Putamen (tissue), 1 donor: ENCODE results near the gene CANT1.
"Not testable (repeated sequence)": the region's sequence is repeated elsewhere in the genome, so short reads cannot be mapped to it uniquely, and the experiment has no call there.

Source experiments
- DNase-seq: peaks from one replicate; pipeline ENCODE4 v3.0.0-alpha.2; 2016; ENCODE audit warnings: low spot score

CANT1 gene

DNA sequence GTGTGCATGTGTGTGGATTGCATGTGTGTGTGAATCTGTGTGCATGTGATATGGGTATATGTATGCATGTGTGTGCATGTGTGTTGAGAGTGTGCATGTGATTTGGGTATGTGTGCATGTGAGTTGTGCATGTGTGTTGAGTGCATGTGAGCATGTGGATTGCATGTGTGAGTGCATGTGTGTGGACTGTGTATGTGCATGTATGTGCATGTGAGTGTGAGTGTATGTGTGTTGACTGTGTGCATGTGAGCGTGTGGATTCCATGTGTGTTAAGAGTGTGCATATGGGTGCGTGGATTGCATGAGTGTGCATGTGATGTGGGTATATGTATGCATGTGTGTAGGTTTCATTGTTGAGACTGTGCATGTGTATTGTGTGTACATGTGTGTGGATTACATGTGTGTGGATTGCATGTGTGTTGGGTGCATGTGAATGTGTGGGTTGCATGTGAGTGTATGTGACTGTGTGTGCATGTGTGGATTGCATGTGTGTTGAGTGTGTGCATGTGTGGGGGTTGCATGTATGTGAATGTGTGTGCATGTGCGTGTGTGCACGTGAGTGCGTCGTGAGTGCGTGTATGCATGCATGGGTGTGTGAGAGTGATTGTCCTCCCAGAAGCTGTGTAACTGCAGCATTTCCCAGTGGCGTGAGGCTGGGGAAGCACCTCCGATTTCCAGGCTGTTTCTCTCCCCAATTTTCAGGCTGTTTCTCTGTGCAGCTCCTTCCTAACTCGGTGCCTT, 33.8 kb upstream of the CANT1 start:
- DNase-seq = no peak

DNA sequence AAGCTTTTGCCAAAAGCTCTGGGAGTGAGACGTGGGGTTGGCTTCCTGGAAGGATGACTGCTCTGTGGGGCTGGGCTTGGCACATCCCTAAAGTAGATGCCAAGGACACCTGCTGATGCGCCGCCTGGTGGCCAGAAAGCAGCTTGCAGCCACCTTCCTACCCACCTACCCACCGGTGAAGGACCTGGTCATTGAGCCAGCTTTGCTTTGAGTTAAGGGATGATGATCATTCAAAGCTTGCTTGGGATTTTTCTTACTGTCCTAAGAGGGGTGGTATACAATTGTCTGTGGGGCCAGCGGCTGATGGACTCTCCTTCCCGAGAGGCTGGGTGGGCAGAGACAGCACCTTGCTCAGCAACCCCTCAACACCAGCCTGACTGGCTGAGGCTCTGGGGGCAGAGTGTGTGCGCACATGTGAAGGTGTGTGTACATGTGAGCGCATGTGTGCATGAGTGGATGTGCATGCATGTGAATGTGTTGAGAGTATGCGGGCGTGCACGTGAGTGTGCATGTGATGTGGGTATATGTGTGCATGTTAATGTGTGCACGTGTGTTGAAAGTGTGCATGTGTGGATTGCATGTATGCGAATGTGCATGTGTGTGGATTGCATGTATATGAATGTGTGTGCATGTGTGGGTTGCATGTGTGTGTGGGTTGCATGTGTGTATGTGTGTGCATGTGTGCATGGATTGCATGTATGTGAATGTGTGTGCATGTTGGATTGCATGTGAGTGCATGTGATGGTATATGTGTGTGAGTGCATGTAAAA, 33.0 kb upstream of the CANT1 start:
- no peak for DNase-seq

DNA sequence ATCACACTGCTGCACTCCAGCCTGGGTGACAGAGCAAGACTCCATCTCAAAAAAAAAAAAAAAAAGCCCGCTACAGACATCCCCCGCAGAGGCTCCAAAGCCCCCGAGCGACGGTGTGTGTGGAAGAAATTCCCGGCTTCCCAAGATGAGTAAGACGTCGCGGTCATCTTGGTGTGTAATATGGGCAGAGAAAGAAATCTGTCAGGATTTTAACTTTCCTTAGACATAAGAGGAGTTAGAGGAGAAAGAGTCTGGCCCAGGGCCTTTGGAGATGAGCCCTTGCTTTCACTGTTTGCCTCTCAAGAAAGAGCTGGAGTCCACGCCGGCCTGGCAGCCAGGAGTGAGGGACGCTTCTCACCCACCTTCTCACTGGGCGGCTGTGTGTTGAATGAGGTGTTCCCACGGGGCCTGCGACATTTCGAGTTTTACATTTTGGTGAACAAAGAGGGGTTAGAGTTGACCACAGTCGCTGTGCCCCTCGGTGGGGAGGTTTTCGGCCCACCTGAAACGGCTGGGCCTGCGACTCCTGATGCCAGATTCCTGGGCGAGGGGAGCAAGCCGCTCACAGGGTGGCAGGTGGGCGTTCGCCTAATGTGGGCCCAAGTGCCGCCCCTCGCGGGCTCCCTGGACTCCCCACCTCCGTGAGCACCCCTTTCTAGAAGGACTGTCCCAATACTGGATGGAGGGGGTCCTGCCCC, 32.3 kb upstream of the CANT1 start:
- no peak for DNase-seq

DNA sequence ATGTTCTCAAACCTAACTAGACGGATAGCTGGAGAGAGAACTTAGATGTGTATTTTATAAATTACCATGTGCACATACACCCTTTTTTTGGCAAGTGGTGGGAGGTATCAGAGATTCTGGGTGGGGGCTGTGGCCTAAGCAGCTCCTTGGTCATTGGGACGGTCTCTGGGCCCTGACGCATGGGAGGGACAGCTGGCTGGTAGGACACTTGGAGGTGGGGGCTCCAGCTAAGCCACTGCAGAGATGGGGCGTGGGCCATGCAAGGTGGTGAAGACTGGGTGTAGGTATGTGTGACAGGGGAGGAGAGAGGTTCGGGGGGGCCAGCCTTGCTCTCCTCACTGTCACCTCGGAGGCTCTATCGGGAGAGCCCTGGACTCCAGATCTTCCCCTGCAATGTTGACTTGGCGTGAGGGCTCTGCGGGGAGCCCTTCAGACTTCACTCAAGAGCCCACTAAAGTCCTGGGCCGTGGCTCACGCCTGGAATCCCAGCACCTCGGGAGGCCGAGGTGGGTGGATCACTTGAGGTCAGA, 31.5 kb upstream of the CANT1 start:
- DNase-seq = no peak

DNA sequence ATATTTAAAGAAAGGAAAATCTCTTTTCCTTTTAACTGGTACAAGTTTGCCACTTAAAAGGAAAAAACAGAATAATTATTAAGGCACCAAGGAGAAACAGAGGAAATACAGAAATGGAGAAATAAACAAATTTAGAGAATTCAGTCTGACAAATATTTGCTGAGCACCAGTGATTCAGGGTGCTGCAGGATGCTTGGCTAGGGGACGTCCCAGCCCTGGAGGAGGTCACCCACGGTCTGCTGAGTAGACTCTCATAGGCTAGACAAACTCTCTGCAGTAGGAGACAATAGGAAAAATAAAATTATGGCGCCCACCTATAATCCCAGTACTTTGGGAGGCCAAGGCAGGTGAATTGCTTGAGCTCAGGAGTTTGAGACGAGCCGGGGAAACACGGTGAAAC, 30.3 kb upstream of the CANT1 start:
- no peak for DNase-seq

DNA sequence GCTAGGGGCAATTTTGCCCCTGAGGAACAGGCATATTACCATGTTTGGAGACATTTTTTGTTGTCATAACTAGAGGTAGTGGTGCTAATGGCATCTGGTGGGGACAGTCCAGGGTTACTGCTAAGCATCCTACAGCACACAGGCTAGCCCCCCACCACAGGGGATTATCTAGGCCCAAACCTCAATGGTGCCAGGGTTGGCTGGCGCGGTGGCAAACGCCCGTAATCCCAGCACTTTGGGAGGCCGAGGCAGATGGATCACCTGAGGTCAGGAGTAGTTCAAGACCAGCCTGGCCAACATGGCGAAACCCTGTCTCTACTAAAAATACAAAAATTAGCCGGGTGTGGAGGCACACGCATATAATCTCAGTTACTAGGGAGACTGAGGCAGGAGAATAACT, 29.6 kb upstream of the CANT1 start:
- DNase-seq = no peak

DNA sequence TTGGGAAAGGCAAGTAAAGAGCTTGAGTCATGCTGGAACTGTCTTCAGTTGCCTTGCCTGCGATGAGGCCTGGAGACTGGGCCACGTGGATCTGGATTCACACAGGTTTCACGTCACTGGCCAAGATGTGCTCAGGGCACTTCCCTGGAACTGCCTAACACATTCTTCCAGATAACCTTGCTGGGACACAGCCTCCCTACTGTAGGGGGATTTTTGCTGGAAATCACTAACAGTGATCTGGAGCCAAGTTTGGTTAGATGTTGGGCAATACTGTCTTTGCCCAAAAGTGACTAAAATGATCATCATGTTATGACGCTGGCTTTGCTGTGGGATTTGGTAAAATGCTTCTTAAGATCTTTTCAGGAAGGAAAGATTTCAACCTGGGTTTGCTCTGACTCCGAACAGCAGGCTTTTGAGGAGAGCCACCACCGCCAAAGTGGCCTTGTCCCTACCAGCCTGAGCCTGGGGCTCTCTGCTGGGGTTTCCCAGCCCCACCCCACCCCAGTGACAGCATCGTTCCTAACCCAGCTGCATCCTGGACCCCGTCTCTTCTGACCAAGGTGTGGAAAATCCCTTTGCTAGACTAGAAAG, 29.1 kb upstream of the CANT1 start:
- no peak for DNase-seq

DNA sequence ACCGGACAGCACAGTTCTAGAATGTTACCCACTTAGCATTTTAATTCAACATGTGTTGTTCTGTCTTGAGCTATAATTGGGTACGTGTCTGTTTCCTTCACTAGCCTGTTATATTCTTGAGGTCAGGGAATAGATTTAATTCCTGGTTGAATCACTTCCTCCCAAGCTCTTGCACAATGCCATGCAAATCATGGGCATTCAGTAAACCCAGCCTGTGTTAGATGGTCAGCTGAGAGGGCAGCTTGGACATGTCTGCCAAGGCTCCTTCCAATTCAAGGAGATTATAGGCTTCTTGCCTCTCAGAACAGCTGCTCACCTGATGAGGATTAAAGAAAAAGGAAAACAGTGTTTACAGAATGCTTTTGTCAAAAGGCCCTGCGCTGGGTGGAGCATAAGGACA, 27.0 kb upstream of the CANT1 start:
- DNase-seq = no peak

DNA sequence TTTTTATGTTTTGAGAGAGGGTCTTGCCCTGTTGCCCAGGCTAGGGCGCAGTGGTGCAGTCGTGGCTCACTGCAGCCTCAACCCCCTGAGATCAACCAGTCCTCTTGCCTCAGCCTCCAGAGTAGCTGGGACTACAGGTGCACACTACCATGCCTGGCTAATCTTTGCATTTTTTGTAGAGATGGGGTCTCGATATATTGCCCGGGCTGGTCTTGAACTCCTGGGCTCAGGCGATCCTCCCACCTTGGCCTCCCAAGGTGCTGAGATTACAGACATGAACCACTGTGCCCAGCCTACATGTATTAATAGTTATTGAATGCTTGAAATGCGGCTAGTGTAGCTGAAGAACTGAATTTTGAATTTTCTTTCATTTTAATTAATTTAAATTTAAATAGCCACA, 26.6 kb upstream of the CANT1 start:
- no peak for DNase-seq

DNA sequence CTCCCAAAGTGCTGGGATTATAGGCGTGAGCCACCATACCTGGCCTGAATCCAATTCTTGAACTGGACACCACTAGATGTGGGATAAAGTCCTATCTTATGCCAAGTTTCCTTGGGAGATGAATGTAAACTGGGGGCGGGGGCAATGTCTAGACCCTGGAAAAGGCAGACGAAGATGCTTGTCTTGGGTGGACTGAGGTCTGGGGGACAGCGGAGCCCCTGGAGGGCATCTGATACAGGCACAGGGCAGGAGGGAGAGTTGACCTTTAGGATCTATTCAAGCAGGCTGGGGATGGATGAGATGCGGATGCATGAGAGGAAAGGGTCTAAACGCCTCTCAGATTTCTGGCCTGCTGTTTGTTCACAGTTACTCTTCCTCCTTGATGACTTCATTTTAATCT, 26.1 kb upstream of the CANT1 start:
- DNase-seq = no peak

DNA sequence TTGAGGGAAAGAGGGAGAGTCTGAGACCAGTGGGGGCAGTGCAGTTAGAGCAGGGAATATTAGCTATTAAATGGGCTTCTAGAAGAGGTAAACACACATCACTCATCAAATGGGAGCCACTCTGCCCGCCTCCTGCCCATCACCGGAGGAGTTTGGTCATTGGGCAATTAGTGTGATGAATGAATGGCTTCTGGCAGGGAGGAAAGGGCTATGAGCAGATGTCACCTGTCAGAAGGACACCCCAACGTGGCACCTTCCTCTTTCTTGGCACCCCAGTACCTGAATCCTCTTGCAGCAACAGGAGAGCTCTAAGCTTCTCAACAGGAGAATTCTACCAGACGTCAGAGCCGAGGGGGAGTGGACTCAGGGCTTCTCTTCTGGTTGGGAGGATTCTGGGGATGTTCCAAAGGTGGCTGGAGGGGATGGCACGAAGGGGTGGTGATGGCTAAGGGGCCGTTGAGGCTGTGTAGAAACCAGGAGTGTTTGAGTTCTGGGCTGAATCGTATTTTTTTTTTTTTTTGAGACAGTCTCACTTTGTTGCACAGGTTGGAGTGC, 25.4 kb upstream of the CANT1 start:
- DNase-seq = no peak

DNA sequence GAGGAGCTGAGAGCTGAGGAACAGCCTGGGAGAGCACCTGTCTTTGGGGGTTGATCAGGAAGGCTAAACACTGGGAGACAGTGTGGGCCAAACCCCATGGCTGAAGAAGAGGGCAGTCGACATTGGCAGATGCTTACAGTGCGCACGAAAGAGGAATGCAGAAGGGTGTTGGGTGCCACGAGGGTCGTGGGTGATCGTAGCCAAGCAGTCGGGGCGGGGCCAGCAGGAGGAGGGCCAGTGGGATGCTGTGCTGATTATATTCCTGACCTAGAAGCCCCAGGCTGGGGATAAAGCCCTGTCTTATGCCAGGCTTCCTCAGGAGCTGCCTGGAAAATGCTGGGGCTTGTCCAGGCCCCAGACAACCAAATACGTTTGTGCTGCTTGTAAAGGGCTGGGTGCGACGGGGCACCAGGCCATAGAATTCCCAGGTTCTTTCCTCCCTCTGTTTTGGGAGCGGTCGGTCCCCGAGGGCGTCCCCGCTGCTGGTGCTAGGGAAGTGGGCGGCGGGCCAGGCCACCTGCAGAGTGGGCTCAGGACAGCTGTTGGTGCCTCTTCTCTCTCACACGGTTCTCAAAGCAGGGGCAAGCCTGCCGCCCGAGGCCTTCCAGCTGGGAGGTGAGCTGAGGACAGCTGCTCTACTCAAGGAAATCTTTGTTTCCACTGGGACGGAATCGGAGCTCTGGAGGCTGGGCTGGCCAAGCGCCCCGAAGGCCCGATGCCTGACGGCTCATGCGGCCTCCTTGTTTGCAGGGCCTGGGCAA, 24.4 kb upstream of the CANT1 start:
- DNase-seq = peak; percentile 84

DNA sequence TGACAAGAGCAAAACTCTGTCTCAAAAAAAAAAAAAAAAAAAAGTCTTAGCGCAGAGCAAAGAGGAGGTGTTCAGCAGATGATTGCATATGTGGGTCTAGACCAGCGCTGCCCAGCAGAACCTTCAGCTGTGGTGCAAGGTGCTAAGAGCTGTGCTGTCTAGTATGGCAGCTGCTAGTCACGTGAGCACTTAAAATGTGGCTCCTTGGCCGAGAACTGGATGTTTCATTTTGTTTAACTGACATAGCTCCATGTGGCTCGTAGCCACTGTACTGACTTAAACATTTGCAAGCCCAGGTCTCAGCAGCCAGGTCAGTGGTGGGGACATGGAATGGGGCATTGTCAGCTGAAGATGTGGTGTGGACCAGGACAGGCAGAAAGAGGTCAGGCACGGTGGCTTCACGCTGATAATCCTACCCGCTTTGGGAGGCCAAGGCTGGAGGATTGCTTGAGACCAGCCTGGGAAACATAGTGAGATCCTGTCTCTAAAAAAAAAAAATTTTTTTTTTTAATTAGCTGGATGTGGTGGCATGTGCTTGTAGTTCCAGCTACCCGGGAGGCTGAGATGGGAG, 23.6 kb upstream of the CANT1 start:
- no peak for DNase-seq

DNA sequence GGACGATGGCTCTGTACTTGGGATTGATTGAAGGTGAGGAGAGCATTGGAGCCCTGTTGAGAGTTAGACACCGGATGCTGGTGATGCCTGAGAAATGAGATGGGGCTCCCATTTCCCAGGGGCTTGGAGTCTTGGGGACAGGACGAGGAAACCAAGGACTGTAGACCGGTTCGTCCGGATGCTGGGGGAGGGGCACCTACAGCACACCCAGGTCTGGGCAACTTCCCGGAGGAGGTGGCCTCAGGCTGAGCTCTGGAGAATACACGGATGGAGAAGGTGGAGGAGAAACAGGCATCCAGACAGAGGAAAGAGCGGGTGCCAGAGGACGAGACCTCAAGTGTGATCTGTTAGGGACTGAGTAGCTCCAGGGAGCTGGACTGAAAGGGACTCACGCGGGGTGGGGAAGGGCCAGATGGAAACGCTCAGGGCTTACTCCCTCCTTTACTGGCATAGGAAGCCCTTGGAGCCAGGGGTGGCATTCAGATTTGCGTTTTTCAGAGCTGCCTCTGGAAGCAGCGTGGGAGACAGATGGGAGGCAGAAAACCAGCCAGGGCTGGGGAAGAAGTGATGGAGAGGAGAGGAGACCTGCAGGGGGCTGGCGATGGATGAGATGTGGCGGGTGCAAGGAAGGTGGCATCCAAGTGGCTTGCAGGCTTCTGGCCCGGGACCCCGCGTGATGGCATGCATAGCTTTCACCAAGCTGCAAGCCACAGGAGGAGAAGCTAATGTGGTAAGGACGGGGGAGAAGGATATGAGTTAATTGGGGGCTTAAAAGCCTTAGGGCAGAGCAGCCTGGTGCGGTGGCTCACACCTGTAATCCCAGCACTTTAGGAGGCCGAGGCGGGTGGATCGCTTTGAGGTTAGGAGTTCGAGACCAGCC, 22.7 kb upstream of the CANT1 start:
- DNase-seq = no peak

DNA sequence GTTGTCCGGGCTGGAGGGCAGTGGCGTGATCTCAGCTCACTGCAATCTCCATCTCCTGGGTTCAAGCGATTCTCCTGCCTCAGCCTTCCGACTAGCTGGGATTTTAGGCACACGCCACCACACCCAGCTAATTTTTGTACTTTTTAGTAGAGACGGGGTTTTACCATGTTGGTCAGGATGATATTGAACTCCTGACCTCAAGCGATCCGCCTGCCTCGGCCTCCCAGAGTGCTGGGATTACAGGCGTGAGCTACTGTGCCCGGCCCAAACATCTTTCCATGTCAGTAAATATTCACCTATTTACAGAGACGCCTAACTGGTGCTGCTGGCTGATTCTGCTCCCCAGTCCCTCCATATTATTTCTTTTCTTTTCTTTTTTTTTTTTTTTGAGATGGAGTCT, 21.1 kb upstream of the CANT1 start:
- not testable (repeated sequence) for DNase-seq

DNA sequence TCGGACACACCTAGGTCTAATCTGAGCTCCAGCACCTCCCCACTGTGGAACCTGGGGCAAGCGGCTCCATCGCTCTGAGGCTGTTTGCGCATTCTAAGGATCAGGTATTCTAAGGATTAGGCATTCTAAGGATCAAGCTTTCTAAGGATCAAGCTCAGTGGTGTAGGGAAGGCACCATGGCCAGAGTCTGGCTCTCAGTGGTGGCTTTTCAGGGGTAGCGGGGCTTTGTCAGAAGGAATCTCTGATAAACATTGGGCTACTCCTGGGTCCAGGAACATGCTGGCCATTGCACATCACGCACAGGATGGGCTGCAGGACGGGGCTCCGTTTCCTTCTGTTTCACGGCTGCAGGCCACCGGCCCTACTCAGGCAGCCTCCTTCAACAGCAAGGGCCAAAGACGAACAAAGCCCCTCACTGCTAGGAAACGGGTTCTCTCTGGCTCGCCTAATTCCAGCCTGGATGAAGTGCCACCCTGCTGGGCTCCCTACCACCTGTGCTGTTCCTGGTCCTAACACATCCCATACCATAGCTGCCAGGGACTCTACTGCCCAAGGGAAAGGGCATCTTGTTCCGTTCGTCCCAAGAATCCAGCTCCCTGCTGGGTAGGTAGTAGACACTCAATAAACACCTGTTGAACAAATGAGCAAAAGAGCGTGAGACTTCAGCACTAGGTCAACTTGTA, 19.9 kb upstream of the CANT1 start:
- DNase-seq = no peak

DNA sequence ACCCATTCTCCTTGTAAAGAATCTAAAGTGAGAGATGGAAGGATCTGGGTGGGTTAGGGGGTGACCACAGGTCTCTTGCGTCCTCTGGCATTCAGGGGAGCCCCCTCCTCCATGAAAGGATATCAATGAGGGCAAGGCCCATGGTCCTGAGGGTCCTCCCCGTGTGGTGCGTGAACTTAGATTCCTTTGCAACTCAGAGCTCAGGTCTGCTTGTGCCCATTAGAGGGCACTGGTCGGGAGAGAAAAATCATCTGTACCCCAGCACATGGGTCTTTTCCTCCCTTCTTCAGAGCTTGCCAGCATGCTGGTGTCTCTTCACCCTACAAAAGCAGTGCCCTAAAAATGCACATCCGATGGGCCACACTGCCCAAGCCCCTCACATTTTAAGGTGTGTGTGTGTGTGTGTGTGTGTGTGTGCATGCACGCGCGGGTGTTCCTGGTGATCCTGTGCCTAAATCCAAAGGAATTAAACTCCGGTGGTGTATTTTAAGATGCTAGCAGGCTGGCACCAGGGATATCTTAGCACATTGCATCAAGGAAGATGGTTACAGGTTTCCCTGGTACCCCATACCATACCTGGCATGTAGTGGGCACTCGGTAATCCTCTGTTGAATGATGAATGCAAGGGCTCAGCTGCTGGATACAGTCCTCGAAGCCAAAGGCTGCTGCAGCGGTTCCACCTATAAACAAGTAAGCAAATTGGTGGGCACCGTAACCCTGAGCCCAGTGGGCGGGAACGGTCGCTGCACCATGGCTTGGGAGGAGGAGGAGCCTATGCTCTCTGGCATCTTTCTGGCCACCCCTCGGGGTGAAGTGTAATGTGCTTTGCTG, 19.1 kb upstream of the CANT1 start:
- DNase-seq = no peak

DNA sequence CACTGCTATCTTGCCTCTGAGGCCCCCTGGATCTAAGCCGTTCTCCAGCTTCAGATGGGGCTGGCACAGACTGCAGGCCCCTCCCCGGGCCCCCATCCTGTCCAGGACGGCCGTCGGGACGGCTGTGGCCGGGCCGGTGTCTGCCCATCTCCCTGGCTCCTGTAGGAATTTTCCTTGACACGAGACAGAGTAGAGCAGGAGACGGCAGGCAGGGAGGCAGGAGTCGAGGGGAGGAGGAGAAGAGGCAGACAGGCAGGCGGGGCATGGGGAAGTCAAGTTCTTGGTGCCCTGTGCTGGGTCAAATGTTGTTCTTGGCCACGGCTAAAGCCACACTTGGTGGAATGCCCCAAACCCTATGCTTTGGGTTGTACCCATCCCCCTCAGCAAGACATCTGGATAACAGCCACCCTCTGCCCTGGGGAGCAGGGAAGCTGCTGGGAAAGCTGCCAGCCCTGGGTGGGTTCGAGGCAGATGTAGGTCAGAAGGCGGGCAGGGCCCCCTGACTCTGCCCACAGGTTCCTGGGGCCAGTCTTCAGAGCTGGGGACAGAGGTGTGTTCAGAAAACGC, 18.4 kb upstream of the CANT1 start:
- DNase-seq = no peak
